Measurements from ENCODE around the gene NPDC1.

- TF ChIP-seq POLR2A (IDR thresholded peaks at IDR 0.05; ENCODE audit: low read length) (no peak), GATA1 (IDR thresholded peaks at IDR 0.05; ENCODE audit: low read depth, low read length) (no peak)
Measured at GRCh38 chr9:137075275-137075775, 29.3 kb upstream of the NPDC1 start.
